Right atrium auricular region (tissue), 2 donors: ENCODE results near the gene CLDN2. TPM values are rescaled to one million over a fixed set of nuclear protein-coding genes. Genes with fewer than 3 reads are reported as not detected.

ENCODE experiments used
- DNase-seq: peaks from one replicate; pipeline ENCODE4 v3.0.0-alpha.2; 2019; ENCODE audit warnings: low spot score
- H3K27ac ChIP-seq, 2 donors: fragments of 200-600 bp; sonication (generic); 1 replicate in 1 of 2; 2 replicates in 1 of 2; pipeline ENCODE4 v1.5.1; 2016 to 2019
- H3K27me3 ChIP-seq, 2 donors: fragments of 200-600 bp; sonication (generic); one replicate each; pipeline versions ENCODE4 v1.5.1 to v1.6.0; 2017 to 2019
- H3K36me3 ChIP-seq: fragments of 200-600 bp; sonication (generic); one replicate; pipeline ENCODE4 v1.5.1; 2016
- H3K4me1 ChIP-seq, 2 donors: fragments of 200-600 bp; sonication (generic); one replicate each; pipeline versions ENCODE4 v1.5.1 to v1.6.0; 2017 to 2019
- H3K4me3 ChIP-seq, 2 donors: fragments of 200-600 bp; sonication (generic); 1 replicate in 1 of 2; 2 replicates in 1 of 2; pipeline ENCODE4 v1.5.1; 2017 to 2019; ENCODE audit warnings: mild to moderate bottlenecking in 1 of 2, moderate library complexity in 1 of 2
- H3K9me3 ChIP-seq, 2 donors: fragments of 200-600 bp; sonication (generic); one replicate each; pipeline ENCODE4 v1.5.1; 2019
- CTCF ChIP-seq, 2 donors: fragments of 200-600 bp; sonication (generic); IDR thresholded peaks; one replicate each; pipeline ENCODE4 v1.5.1; 2019; ENCODE audit warnings: antibody characterized with exemption in 2 of 2
- total RNA-seq, 2 donors: library from RNA; depleted of rRNA; stranded (reverse); fragments of >200 nt; gene quantifications; one replicate each; pipeline ENCODE4 v1.1.0, GENCODE V29; 2016

CLDN2 gene
- total RNA-seq, 2 donors from 2014 or later = not detected

- no peaks in the 10 kb centered on the region for H3K36me3 ChIP-seq
Observed at GRCh38 chrX:106901341-106901740, 18.9 kb upstream of the CLDN2 start.

GRCh38 chrX:106901781-106902219 lies 18.4 kb upstream of the CLDN2 start:
- no peak overlapping the region for H3K4me3 ChIP-seq
- H3K36me3 ChIP-seq = no peaks in the 10 kb centered on the region

More at GRCh38 chrX:106901341-106901740, 18.9 kb upstream of the CLDN2 start:
- Histone ChIP-seq H3K9me3 (no peaks in the 10 kb centered on the region), H3K27ac (no peak overlapping the region), H3K4me1 (no peaks in the 10 kb centered on the region), H3K4me3 (no peak overlapping the region), H3K27me3 (no peaks in the 10 kb centered on the region)
- TF ChIP-seq CTCF (IDR thresholded peaks at IDR 0.05) = no peak
- DNase-seq = no peak

GRCh38 chrX:106902684-106903083 lies 17.5 kb upstream of the CLDN2 start:
- Histone ChIP-seq H3K36me3 (no peaks in the 10 kb centered on the region), H3K4me1 (no peaks in the 10 kb centered on the region), H3K27me3 (no peaks in the 10 kb centered on the region), H3K27ac (no peak overlapping the region), H3K4me3 (no peak overlapping the region), H3K9me3 (no peaks in the 10 kb centered on the region)
- no peak for TF ChIP-seq CTCF (IDR thresholded peaks at IDR 0.05)
- no peak for DNase-seq

More at GRCh38 chrX:106901781-106902219, 18.4 kb upstream of the CLDN2 start:
- no peaks in the 10 kb centered on the region for H3K27me3 ChIP-seq
- H3K27ac ChIP-seq = no peak overlapping the region
- no peak for DNase-seq
- no peaks in the 10 kb centered on the region for H3K4me1 ChIP-seq
- H3K9me3 ChIP-seq = no peaks in the 10 kb centered on the region
- no peak for TF ChIP-seq CTCF (IDR thresholded peaks at IDR 0.05)

DNA sequence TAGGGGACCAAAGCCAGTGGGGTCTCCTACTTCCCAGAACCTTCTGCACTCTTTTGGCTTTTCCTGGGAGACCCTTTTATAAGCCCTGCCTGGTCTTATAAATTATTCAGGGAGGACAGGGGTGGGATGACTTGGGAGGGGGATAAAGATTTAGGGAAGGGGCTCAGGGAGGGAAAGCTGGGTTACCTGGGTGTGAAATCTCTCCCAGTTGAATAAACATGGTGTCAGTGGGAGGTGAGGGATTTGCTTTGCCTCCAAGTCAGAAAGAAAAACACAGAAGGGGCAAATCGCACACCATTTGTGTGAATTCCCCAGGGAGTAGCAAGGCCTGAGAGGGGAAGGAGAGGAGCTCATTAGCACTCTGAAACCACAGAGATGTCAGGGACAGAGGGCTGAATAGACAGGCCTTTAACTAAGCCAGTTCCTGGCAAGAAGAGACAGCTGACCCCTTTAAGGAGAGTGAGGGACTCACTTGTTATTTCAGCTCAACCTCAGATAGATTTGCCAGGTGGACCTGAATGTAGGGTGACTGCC lies 16.8 kb upstream of the CLDN2 start, which contains the start of gene RIPPLY1:
Gene RIPPLY1, minus strand, starts transcription at position 51 of the 534 bp plus-strand sequence. CDS start 54 bp downstream, outside the sequence.
- TF ChIP-seq CTCF (IDR thresholded peaks at IDR 0.05) = no peak
- Histone ChIP-seq H3K27ac (no peak within 1 kb of the TSS), H3K36me3 (no peaks in the 10 kb centered on the region), H3K4me1 (no peaks in the 10 kb centered on the region), H3K27me3 (no peaks in the 10 kb centered on the region), H3K9me3 (no peaks in the 10 kb centered on the region), H3K4me3 (no peak within 1 kb of the TSS)
- DNase-seq = no peak

- no peaks in the 10 kb centered on the region for H3K4me1 ChIP-seq
- H3K27me3 ChIP-seq = no peaks in the 10 kb centered on the region
- H3K36me3 ChIP-seq = no peaks in the 10 kb centered on the region
- no peak overlapping the region for H3K4me3 ChIP-seq
- no peaks in the 10 kb centered on the region for H3K9me3 ChIP-seq
- no peak for TF ChIP-seq CTCF (IDR thresholded peaks at IDR 0.05)
- no peak overlapping the region for H3K27ac ChIP-seq
- no peak for DNase-seq
Observed at GRCh38 chrX:106903856-106904528, 16.2 kb upstream of the CLDN2 start.
